ENCODE measurements around the gene SLC39A11. TPM values are rescaled to one million over a fixed set of nuclear protein-coding genes. Genes with fewer than 3 reads are reported as not detected.

The SLC39A11 gene
- total RNA-seq, 1 experiment from 2014 or later: 56.1 TPM

- H3K9me3 ChIP-seq (ENCODE audit: control insufficient read depth, insufficient read depth, low read depth, low read length): no peaks in the 10 kb centered on the region
- CTCF ChIA-PET: interaction anchor here (0.7 kb wide), 1 partner anchor 12 kb away, joined by 9 read pairs; no protein-coding TSS in a partner anchor
- DNase-seq (ENCODE audit: low read depth, low spot score) (no peak), ATAC-seq (no peak)
- intact Hi-C loops (cut with micrococcal nuclease; ENCODE audit: unreplicated experiment): no loop called here
- no peaks in the 10 kb centered on the region for H3K4me1 ChIP-seq (ENCODE audit: control insufficient read depth, insufficient read depth, low read length)
- no peak overlapping the region for H3K4me3 ChIP-seq (ENCODE audit: low read depth in 2 of 2, low read length in 2 of 2)
- TF ChIP-seq POLR2AphosphoS5 (IDR thresholded peaks at IDR 0.05; ENCODE audit: low read depth, low read length) (no peak), TCF7L2 (IDR thresholded peaks at IDR 0.05; ENCODE audit: low read depth, low read length) (no peak), REST (IDR thresholded peaks at IDR 0.05; ENCODE audit: insufficient read depth in 1 of 2, low read depth in 2 of 2, low read length in 1 of 2) (no peak), CTCF (IDR thresholded peaks at IDR 0.05) (no peak), SIN3A (IDR thresholded peaks at IDR 0.05; ENCODE audit: borderline replicate concordance, insufficient read depth, low read depth, low read length) (no peak)
- no peaks in the 10 kb centered on the region for H3K36me3 ChIP-seq (ENCODE audit: control insufficient read depth, insufficient read depth, low read length)
- H3K27me3 ChIP-seq (ENCODE audit: control insufficient read depth, insufficient read depth, low read length): no peaks in the 10 kb centered on the region
- H3K27ac ChIP-seq (ENCODE audit: low read length): no peak overlapping the region
- no TSS peak for BruUV-seq (replicated peaks)
- in situ Hi-C loops (cut with HindIII; ENCODE audit: low pct_unique_long_range_greater_than_20kb, low sequenced_read_pairs): no loop called here
- POLR2A ChIA-PET: interaction anchor here (0.7 kb wide), 1 partner anchor 14 kb away, joined by 11 read pairs; no protein-coding TSS in a partner anchor
Observed at GRCh38 chr17:72870367-72870985, 222.0 kb downstream of the SLC39A11 start.

- BruUV-seq (replicated peaks): no TSS peak
- ATAC-seq: no peak
Observed at GRCh38 chr17:72869630-72870029, 222.9 kb downstream of the SLC39A11 start.

More at GRCh38 chr17:72869630-72870029, 222.9 kb downstream of the SLC39A11 start:
- no peak for DNase-seq (ENCODE audit: low read depth, low spot score)
- Histone ChIP-seq H3K9me3 (ENCODE audit: control insufficient read depth, insufficient read depth, low read depth, low read length) (no peaks in the 10 kb centered on the region), H3K4me3 (ENCODE audit: low read depth in 2 of 2, low read length in 2 of 2) (no peak overlapping the region), H3K36me3 (ENCODE audit: control insufficient read depth, insufficient read depth, low read length) (no peaks in the 10 kb centered on the region), H3K27me3 (ENCODE audit: control insufficient read depth, insufficient read depth, low read length) (no peaks in the 10 kb centered on the region), H3K4me1 (ENCODE audit: control insufficient read depth, insufficient read depth, low read length) (no peaks in the 10 kb centered on the region), H3K27ac (ENCODE audit: low read length) (no peak overlapping the region)
- POLR2A ChIA-PET: no interaction called here
- TF ChIP-seq SIN3A (IDR thresholded peaks at IDR 0.05; ENCODE audit: borderline replicate concordance, insufficient read depth, low read depth, low read length): no peak
- no peak for TF ChIP-seq CTCF (IDR thresholded peaks at IDR 0.05)
- TF ChIP-seq POLR2AphosphoS5 (IDR thresholded peaks at IDR 0.05; ENCODE audit: low read depth, low read length): no peak
- TF ChIP-seq REST (IDR thresholded peaks at IDR 0.05; ENCODE audit: insufficient read depth in 1 of 2, low read depth in 2 of 2, low read length in 1 of 2): no peak
- TF ChIP-seq TCF7L2 (IDR thresholded peaks at IDR 0.05; ENCODE audit: low read depth, low read length): no peak
- intact Hi-C loops (cut with micrococcal nuclease; ENCODE audit: unreplicated experiment) (no loop called here), in situ Hi-C loops (cut with HindIII; ENCODE audit: low pct_unique_long_range_greater_than_20kb, low sequenced_read_pairs) (no loop called here)
- CTCF ChIA-PET: no interaction called here

All from Panc1 (cell line).